HG03060 (cell line): ENCODE data around the gene CCN5.

Experiments used
- ATAC-seq: cut with Tn5 transposase; IDR thresholded peaks from one replicate; pipeline ENCODE4 v1.9.1; 2021; ENCODE audit warnings: low read depth, moderate number of reproducible peaks; ENCODE audit not compliant: unreplicated experiment

Gene CCN5

GRCh38 chr20:44714102-44714700 lies 968 bp upstream of the CCN5 start:
- ATAC-seq: no peak

- ATAC-seq: no peak
These were observed 535 bp downstream of the CCN5 start for GRCh38 chr20:44715499-44716308.

GRCh38 chr20:44716309-44717106 lies 1.3 kb downstream of the CCN5 start:
- ATAC-seq: no peak

DNA sequence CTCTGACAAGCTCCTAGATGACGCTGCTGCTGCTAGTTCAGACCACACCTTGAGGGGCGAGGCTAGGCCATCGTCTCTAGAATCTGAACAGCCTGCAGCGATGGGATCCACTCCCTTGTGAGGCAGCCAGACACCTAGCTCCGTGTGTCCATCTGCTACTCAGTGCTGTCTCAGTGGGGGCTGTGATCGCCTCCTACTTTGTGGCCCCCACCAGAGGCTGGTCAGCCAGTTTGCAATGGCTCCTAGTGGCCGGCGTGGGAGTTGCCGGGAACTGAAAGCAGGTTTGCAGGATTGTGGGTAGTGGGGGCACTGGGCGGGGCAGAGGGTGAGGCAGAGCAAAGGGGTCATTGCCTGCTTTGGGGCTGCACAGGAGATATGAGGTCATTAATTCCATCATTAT lies 2.8 kb downstream of the CCN5 start:
- no peak for ATAC-seq

GRCh38 chr20:44719841-44720240 lies 4.7 kb downstream of the CCN5 start:
- ATAC-seq: no peak

GRCh38 chr20:44720621-44720996 lies 5.4 kb downstream of the CCN5 start:
- ATAC-seq: no peak

DNA sequence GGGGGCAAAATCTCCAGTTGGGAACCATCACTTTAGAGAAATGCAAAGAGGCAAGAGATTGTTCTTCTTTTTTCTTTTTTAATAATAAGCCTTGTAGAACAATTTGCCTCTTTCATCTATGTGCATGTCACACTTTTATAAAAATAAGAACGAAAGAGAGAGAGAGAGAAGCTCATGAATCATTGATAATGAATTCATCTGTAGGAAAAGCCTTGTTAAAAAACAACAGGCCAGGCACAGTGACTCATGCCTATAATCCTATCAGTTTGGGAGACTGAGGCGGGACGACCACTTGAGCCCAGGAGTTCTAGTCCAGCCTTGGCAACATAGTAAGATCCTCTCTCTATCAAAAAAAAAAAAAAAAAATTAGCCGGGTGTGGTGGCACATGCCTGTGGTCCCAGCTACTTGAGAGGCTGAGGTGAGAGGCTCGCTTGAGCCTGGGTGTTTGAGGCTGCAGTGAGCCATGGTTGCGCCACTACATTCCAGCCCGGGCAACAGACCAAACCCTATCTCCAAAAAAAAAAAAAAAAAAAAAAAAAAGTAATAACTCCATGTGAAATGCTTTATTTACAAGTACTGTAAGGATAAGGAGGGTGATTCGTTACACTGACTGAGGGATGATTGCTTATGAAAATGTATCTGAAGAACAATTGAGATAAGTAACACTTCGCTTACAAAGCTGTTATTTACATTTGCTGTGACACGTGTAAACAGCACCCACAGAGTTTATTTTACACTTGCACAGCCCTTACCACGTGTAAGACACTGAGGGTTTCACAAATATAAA lies 6.0 kb downstream of the CCN5 start:
- ATAC-seq: no peak

- no peak for ATAC-seq
These were observed 6.6 kb downstream of the CCN5 start for GRCh38 chr20:44721785-44722054.

GRCh38 chr20:44722990-44723389 lies 7.8 kb downstream of the CCN5 start:
- ATAC-seq: no peak

DNA sequence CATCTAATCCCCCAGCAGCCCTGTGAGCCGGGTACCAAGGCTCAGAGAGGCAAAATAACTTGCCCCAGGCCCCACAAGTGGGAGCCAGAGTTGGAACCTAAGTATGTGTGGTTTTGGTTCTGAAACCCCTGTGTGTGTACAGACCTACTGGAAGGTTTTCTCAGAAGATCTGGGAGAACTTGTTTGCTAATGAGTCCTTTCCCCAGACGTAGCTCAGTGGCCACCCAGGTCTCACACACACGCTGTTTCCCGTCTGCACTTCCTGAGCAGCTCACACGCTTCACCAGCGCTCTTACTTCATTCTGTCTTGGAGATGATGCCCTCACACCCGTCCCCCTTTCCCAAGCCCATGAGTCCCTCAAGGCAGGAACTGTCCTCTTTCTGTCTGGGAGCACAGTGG lies 8.2 kb downstream of the CCN5 start:
- ATAC-seq: no peak

DNA sequence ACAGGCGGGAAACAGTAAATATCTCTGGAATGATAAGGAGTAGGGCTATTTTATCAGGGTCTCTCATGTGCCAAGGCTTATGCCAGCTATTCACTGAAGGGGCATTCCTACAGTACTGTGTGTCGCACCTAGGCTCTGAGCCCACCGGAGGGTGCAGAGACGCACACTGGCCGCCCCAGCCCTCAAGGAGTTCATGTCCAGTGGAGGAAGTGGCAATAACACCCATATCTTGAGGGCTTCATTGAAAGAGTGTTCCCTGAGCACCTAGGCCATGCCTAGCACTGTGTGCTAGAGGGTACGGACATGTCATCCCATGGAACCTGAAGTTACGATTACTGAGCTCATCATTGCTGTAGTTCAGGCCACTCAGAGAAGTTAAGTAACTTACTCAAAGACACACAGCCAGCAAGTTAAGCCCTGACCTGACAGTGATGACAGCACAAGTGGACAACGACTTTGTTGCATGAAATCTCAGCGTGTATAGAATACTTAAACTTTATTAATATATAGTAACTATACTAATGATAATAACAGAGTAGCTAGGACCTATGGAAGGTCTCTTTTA lies 8.7 kb downstream of the CCN5 start:
- no peak for ATAC-seq

GRCh38 chr20:44724423-44725091 lies 9.4 kb downstream of the CCN5 start:
- no peak for ATAC-seq

GRCh38 chr20:44725837-44726236 lies 10.7 kb downstream of the CCN5 start:
- no peak for ATAC-seq

GRCh38 chr20:44727039-44727438 lies 11.9 kb downstream of the CCN5 start:
- ATAC-seq: no peak

DNA sequence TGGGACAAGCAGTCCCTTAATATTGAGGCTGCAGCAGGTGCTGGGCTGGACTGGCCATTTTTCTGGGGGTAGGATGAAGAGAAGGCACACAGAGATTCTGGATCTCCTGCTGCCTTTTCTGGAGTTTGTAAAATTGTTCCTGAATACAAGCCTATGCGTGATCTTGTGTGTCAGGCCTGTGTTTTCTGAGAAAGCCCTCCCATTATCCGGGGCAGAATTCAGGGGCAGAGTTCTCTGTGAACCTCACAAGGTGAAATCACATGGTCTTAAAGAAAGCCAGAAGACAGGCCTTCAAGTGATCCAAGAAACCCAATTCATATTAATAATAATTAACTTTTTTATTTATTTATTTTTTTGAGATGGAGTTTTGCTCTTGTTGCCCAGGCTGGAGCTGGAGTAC lies 12.5 kb downstream of the CCN5 start:
- no peak for ATAC-seq

DNA sequence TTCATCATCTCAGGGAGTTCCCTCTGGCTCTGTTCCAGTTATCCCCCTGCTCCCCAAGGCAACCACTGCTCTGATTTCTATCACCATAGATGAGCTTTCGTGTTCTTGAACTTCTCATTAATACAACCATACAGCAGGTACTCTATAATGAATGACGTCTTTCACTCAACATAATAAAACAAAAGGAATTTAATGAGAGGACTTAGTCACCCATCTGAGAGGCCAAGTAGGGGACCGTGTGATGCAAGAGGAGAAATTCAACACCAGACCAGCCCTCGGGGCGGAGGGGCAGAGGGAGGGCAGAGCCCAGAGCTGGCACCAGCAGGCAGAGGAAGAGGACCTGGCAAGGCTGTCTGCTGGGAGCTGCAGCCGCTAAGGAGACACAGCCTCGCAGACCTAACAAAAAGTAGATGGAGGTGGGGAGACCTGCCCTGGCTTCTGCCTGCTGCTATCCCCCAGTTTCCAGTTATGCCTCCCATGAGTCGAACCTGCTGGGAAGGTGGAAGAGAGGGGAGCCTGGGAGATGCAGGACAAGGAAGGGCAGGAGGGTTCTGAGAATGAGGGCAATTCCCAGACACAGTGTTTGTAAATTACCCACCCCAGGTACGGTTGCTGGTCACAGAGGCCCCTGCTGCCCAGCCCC lies 13.8 kb downstream of the CCN5 start:
- no peak for ATAC-seq

- no peak for ATAC-seq
These were observed 15.3 kb downstream of the CCN5 start for GRCh38 chr20:44730441-44730840.

- ATAC-seq: no peak
These were observed 16.5 kb downstream of the CCN5 start for GRCh38 chr20:44731657-44732056.

DNA sequence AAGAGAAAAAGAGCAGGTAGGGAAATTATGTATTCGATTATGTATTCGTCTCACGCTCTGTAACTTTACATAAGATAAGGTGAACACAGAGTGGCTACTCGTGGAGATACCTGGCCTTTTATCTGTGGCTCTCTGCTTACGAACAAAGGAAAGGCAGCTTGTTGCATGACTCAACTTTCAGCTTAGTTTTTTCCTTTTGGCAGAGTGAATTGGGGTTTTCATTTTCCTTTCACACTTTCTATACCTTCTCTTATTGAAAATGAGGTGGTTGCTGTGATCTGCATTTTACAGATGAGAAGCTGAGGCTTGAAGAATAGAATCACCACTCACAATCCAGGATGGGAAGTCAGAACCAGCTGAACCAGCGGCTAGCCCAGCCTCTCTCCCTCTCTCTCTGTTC lies 17.2 kb downstream of the CCN5 start:
- ATAC-seq: no peak
